Activated naive CD4-positive, alpha-beta T cell treated with anti-CD3 and anti-CD28 coated beads for 36 hours (primary cell): Measurements from ENCODE around the gene SDCCAG8. TPM values are rescaled to one million over a fixed set of nuclear protein-coding genes. Genes with fewer than 3 reads are reported as not detected.

Experiments used
- CTCF ChIA-PET: fragments of 350-600 bp; sonication (Branson Sonifier 250); formaldehyde crosslinking; loops from one replicate; lab custom pipeline; 2021; ENCODE audit warnings: antibody characterized with exemption; lab: Charles Lee
- DNase-seq: peaks from one replicate; pipeline ENCODE4 v3.0.0-alpha.2; 2020
- H3K27ac Mint-ChIP-seq: one replicate; pipeline ENCODE4 v1.8.0; 2021; ENCODE audit warnings: mild to moderate bottlenecking, mixed read lengths
- H3K27me3 Mint-ChIP-seq: one replicate; pipeline ENCODE4 v1.8.0; 2021; ENCODE audit warnings: low read depth, mixed read lengths
- H3K36me3 Mint-ChIP-seq: one replicate; pipeline ENCODE4 v1.8.0; 2021; ENCODE audit warnings: low read depth, mixed read lengths
- H3K4me1 Mint-ChIP-seq: one replicate; pipeline ENCODE4 v1.8.0; 2021; ENCODE audit warnings: low read depth, mixed read lengths
- H3K4me3 Mint-ChIP-seq: one replicate; pipeline ENCODE4 v1.8.0; 2021; ENCODE audit warnings: mild to moderate bottlenecking, moderate library complexity, mixed read lengths
- H3K9me3 Mint-ChIP-seq: one replicate; pipeline ENCODE4 v1.8.0; 2021; ENCODE audit warnings: mixed read lengths
- intact Hi-C: fragments of 100-400 bp; cut with micrococcal nuclease; formaldehyde crosslinking; loops from one replicate; pipeline ENCODE4 v1.15.1; 2023
- total RNA-seq, 2 experiments: library from RNA; stranded (reverse); gene quantifications; one replicate each; pipeline ENCODE4 v1.2.3, GENCODE V29; 2021

The SDCCAG8 gene
- total RNA-seq, 2 experiments from 2014 or later: 24.5 to 29.9 TPM

GRCh38 chr1:243271996-243272395, 16.2 kb downstream of the SDCCAG8 start:
- H3K4me3 Mint-ChIP-seq: no peak overlapping the region
- H3K4me1 Mint-ChIP-seq: peaks cover 17% of the 10 kb centered on the region
- no peaks in the 10 kb centered on the region for H3K9me3 Mint-ChIP-seq
- H3K36me3 Mint-ChIP-seq: peaks cover 33% of the 10 kb centered on the region
- intact Hi-C loops: no loop called here
- no peaks in the 10 kb centered on the region for H3K27me3 Mint-ChIP-seq
- H3K27ac Mint-ChIP-seq: no peak overlapping the region
- no peak for DNase-seq
- CTCF ChIA-PET: interaction anchor here (0.6 to 1.4 kb wide), 2 partner anchors 16 to 207 kb away, joined by 4 to 6 read pairs; partner anchors contain the start of gene SDCCAG8

GRCh38 chr1:243272401-243272800, 16.6 kb downstream of the SDCCAG8 start:
- Mint-ChIP-seq H3K4me3 (no peak overlapping the region), H3K27me3 (no peaks in the 10 kb centered on the region), H3K36me3 (peaks cover 37% of the 10 kb centered on the region), H3K27ac (no peak overlapping the region), H3K9me3 (no peaks in the 10 kb centered on the region), H3K4me1 (peaks cover 17% of the 10 kb centered on the region)
- CTCF ChIA-PET: interaction anchor here (0.5 to 1.4 kb wide), 4 partner anchors 10 to 206 kb away, joined by 3 to 6 read pairs (median 4); partner anchors contain the start of gene SDCCAG8
- no peak for DNase-seq
- intact Hi-C loops: no loop called here

DNA sequence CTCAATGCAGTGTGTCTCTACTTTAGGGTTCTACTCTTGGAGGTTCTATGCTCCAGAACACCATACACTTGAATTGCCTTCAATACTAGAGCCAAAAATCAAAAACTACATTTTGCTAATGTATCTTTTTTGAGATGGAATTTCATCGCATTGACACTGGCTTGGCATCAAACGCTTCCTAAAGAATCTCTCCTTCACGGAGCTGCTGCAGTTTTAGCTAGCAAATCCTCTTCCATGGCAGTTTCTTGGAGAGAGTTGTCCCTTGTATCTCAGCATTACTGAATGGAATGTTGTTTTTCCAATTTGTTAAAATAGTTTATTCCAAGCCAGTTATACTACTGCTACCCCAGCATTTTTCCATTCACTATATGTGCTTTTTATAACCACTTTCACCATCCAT, 17.7 kb downstream of the SDCCAG8 start:
- intact Hi-C loops: no loop called here
- DNase-seq: no peak
- Mint-ChIP-seq H3K27ac (no peak overlapping the region), H3K36me3 (peaks cover 42% of the 10 kb centered on the region), H3K4me1 (peaks cover 8% of the 10 kb centered on the region), H3K27me3 (no peaks in the 10 kb centered on the region), H3K4me3 (no peak overlapping the region), H3K9me3 (peaks cover 1% of the 10 kb centered on the region)
- CTCF ChIA-PET: interaction anchor here (1.4 kb wide), 1 partner anchor 17 kb away, joined by 6 read pairs; the partner anchor contains the start of gene SDCCAG8

GRCh38 chr1:243273945-243274344, 18.1 kb downstream of the SDCCAG8 start:
- H3K4me3 Mint-ChIP-seq: no peak overlapping the region
- CTCF ChIA-PET: no interaction called here
- H3K27ac Mint-ChIP-seq: no peak overlapping the region
- intact Hi-C loops: no loop called here
- peaks cover 1% of the 10 kb centered on the region for H3K9me3 Mint-ChIP-seq
- H3K36me3 Mint-ChIP-seq: peaks cover 42% of the 10 kb centered on the region
- H3K27me3 Mint-ChIP-seq: no peaks in the 10 kb centered on the region
- peaks cover 8% of the 10 kb centered on the region for H3K4me1 Mint-ChIP-seq
- no peak for DNase-seq

DNA sequence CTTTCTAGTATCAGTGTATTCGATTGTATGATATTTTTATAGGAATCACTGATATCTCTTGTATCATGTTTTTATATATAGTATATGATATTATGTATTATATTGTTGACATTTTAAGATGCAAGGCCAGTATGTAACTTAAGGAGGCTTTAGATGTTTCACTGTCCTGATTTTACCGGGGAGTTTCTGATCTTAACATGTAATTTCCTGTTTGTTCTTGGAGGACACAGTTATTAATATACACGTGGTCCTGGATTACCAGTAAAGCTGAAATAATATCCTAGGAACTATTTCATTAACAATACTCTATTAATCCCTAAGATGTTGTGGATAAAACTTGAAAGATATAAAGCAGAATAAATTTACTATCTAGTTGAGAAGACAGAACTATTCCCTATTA, 19.5 kb downstream of the SDCCAG8 start:
- Mint-ChIP-seq H3K27ac (no peak overlapping the region), H3K4me3 (no peak overlapping the region), H3K36me3 (peaks cover 42% of the 10 kb centered on the region), H3K9me3 (peaks cover 1% of the 10 kb centered on the region), H3K27me3 (no peaks in the 10 kb centered on the region), H3K4me1 (peaks cover 8% of the 10 kb centered on the region)
- no peak for DNase-seq
- CTCF ChIA-PET: interaction anchor here (0.6 kb wide), 1 partner anchor 49 kb away, joined by 4 read pairs; no protein-coding TSS in a partner anchor
- intact Hi-C loops: no loop called here

- Mint-ChIP-seq H3K27ac (peak overlapping the region; percentile 25), H3K36me3 (peaks cover 35% of the 10 kb centered on the region), H3K4me3 (no peak overlapping the region), H3K4me1 (peaks cover 24% of the 10 kb centered on the region), H3K9me3 (peaks cover 7% of the 10 kb centered on the region), H3K27me3 (no peaks in the 10 kb centered on the region)
- no peak for DNase-seq
- intact Hi-C loops: no loop called here
- CTCF ChIA-PET: no interaction called here
Observed at GRCh38 chr1:243280571-243281129, 24.8 kb downstream of the SDCCAG8 start.

DNA sequence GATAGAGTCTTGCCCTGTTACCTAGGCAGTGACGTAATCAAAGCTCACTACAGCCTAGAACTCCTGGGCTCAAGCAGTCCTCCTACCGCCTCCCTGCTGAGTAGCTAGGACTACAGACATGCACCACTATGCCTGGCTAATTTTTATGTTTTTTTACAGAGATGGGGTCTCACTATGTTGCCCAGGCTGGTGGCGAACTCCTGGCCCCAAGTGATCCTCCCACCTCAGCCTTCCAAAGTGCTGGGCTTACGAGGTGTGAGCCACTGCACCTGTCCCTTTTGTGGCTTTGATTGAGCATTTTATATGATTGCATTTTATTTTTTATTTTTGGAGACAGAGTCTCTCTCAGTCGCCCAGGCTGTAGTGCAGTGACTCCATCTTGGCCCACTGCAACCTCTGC, 25.8 kb downstream of the SDCCAG8 start:
- no peaks in the 10 kb centered on the region for H3K27me3 Mint-ChIP-seq
- H3K4me1 Mint-ChIP-seq: peaks cover 33% of the 10 kb centered on the region
- intact Hi-C loops: no loop called here
- CTCF ChIA-PET: no interaction called here
- no peak overlapping the region for H3K4me3 Mint-ChIP-seq
- peaks cover 28% of the 10 kb centered on the region for H3K36me3 Mint-ChIP-seq
- peaks cover 7% of the 10 kb centered on the region for H3K9me3 Mint-ChIP-seq
- no peak overlapping the region for H3K27ac Mint-ChIP-seq
- DNase-seq: no peak

- intact Hi-C loops: loop anchor here (1.0 to 2.0 kb wide), 4 partner anchors 9 to 764 kb away; partner anchors contain the start of gene CEP170
- CTCF ChIA-PET: interaction anchor here (0.6 kb wide), 1 partner anchor 30 kb away, joined by 5 read pairs; no protein-coding TSS in a partner anchor
- Mint-ChIP-seq H3K27ac (no peak overlapping the region), H3K36me3 (peaks cover 50% of the 10 kb centered on the region), H3K4me1 (peaks cover 40% of the 10 kb centered on the region), H3K4me3 (no peak overlapping the region), H3K9me3 (peaks cover 6% of the 10 kb centered on the region), H3K27me3 (no peaks in the 10 kb centered on the region)
- no peak for DNase-seq
Observed at GRCh38 chr1:243286409-243287122, 30.7 kb downstream of the SDCCAG8 start.

DNA sequence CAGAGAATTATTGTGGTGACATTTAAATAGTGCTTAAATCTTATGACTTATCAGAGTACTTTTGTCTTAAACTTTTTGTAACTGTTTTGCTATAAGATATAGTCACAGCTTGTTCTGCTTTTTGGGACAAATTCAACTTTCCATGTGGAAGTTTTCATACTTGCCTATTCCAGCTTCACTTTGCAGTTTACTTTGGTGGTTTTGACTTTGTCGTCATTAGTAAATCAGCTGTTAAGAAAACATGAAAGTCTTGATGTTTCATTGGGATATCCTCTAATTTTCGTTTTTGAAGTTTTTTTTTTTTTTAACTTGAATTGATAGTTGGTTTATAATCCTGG, 31.3 kb downstream of the SDCCAG8 start:
- H3K4me3 Mint-ChIP-seq: no peak overlapping the region
- CTCF ChIA-PET: interaction anchor here (0.6 kb wide), 1 partner anchor 30 kb away, joined by 5 read pairs; no protein-coding TSS in a partner anchor
- H3K9me3 Mint-ChIP-seq: peaks cover 8% of the 10 kb centered on the region
- no peak for DNase-seq
- peaks cover 48% of the 10 kb centered on the region for H3K36me3 Mint-ChIP-seq
- H3K27me3 Mint-ChIP-seq: no peaks in the 10 kb centered on the region
- intact Hi-C loops: loop anchor here (1.0 to 2.0 kb wide), 4 partner anchors 8 to 764 kb away; partner anchors contain the start of gene CEP170
- H3K27ac Mint-ChIP-seq: peak overlapping the region; percentile 24
- H3K4me1 Mint-ChIP-seq: peaks cover 40% of the 10 kb centered on the region

- CTCF ChIA-PET: interaction anchor here (0.6 kb wide), 1 partner anchor 34 kb away, joined by 3 read pairs; no protein-coding TSS in a partner anchor
- Mint-ChIP-seq H3K27ac (peak overlapping the region; percentile 83), H3K36me3 (peaks cover 48% of the 10 kb centered on the region), H3K9me3 (peaks cover 7% of the 10 kb centered on the region), H3K4me3 (no peak overlapping the region), H3K27me3 (no peaks in the 10 kb centered on the region), H3K4me1 (peaks cover 40% of the 10 kb centered on the region)
- intact Hi-C loops: loop anchor here (1.0 to 2.0 kb wide), 4 partner anchors 8 to 765 kb away; partner anchors contain the start of gene CEP170
- DNase-seq: peak; percentile 23
Observed at GRCh38 chr1:243287652-243288051, 31.8 kb downstream of the SDCCAG8 start.

- Mint-ChIP-seq H3K4me1 (peaks cover 40% of the 10 kb centered on the region), H3K27me3 (no peaks in the 10 kb centered on the region), H3K36me3 (peaks cover 50% of the 10 kb centered on the region), H3K9me3 (peaks cover 9% of the 10 kb centered on the region), H3K27ac (peak overlapping the region; percentile 83), H3K4me3 (no peak overlapping the region)
- DNase-seq: no peak
- CTCF ChIA-PET: interaction anchor here (0.6 kb wide), 1 partner anchor 33 kb away, joined by 3 read pairs; no protein-coding TSS in a partner anchor
- intact Hi-C loops: no loop called here
Observed at GRCh38 chr1:243288062-243288461, 32.2 kb downstream of the SDCCAG8 start.

DNA sequence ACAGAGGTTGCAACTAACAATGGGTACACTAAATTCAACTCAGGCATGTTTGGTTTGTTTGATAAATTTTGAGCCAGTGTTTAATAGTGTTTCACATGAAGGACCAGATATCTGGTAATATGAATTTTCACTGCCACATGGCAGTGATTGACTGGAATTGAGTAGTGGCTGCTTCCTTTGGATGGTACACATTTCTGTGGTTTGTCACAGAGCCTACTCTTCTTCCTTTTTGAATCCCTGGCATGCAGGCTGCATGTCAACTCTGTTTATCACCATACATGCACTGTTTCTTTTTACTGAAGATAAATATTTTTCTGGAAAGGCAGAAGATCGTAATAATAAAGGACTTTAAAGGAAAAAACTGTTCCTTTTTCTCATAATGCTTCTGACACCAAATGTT, 35.5 kb downstream of the SDCCAG8 start:
- Mint-ChIP-seq H3K4me1 (peaks cover 41% of the 10 kb centered on the region), H3K4me3 (no peak overlapping the region), H3K9me3 (peaks cover 25% of the 10 kb centered on the region), H3K36me3 (peaks cover 71% of the 10 kb centered on the region), H3K27ac (no peak overlapping the region), H3K27me3 (no peaks in the 10 kb centered on the region)
- no peak for DNase-seq
- CTCF ChIA-PET: no interaction called here
- intact Hi-C loops: no loop called here
